ENCODE measurements around the gene SPATA3.

The SPATA3 gene

GRCh38 chr2:230987137-230988020, 8.5 kb upstream of the SPATA3 start:
- no peaks in the 10 kb centered on the region for H3K79me1 ChIP-seq (ENCODE audit: low read length)
- no peaks in the 10 kb centered on the region for H3K79me2 ChIP-seq (ENCODE audit: control insufficient read depth, insufficient read depth, low read length)
- H3K18ac ChIP-seq (ENCODE audit: low read length), result no peak overlapping the region
- no peak overlapping the region for H4K8ac ChIP-seq (ENCODE audit: low read depth, low read length)
- H3K4me3 ChIP-seq (ENCODE audit: low read length), result no peak overlapping the region
- no peak overlapping the region for H2AK5ac ChIP-seq (ENCODE audit: low read length)
- no peak overlapping the region for H2BK15ac ChIP-seq (replicated peaks; ENCODE audit: low read depth)
- H3K23ac ChIP-seq (ENCODE audit: low read length), result no peak overlapping the region
- no peak overlapping the region for H2BK120ac ChIP-seq (ENCODE audit: low read depth, low read length)
- H4K5ac ChIP-seq (ENCODE audit: low read length), result no peak overlapping the region
- peaks cover 3% of the 10 kb centered on the region for H3K4me1 ChIP-seq (ENCODE audit: control insufficient read depth, low read depth, low read length)
- H3K9ac ChIP-seq (ENCODE audit: low read length), result no peak overlapping the region
- H3K56ac ChIP-seq (ENCODE audit: low read length), result no peak overlapping the region
- peak; percentile 84 for DNase-seq
- H3K27me3 ChIP-seq (ENCODE audit: insufficient read depth, low read length, poor library complexity), result no peaks in the 10 kb centered on the region
- H3K4me2 ChIP-seq (ENCODE audit: low read length), result peak overlapping the region; percentile 39
- no CpG with 5 or more reads among the region's 34 CpGs for WGBS (ENCODE audit: extremely low coverage, insufficient coverage, low lambda C conversion rate)
- H3K36me3 ChIP-seq (ENCODE audit: control insufficient read depth, insufficient read depth, low read length), result no peaks in the 10 kb centered on the region
- H2BK5ac ChIP-seq (ENCODE audit: low read length), result no peak overlapping the region
- H3K4ac ChIP-seq (ENCODE audit: low read depth, low read length), result no peak overlapping the region
- no peak overlapping the region for H3K27ac ChIP-seq (ENCODE audit: low read depth, low read length)

- no peak overlapping the region for H3K56ac ChIP-seq (ENCODE audit: low read length)
- no peaks in the 10 kb centered on the region for H3K27me3 ChIP-seq (ENCODE audit: insufficient read depth, low read length, poor library complexity)
- no peak overlapping the region for H2BK15ac ChIP-seq (replicated peaks; ENCODE audit: low read depth)
- H3K4ac ChIP-seq (ENCODE audit: low read depth, low read length), result no peak overlapping the region
- H2BK5ac ChIP-seq (ENCODE audit: low read length), result no peak overlapping the region
- H3K9ac ChIP-seq (ENCODE audit: low read length), result no peak overlapping the region
- no peak overlapping the region for H4K8ac ChIP-seq (ENCODE audit: low read depth, low read length)
- H3K27ac ChIP-seq (ENCODE audit: low read depth, low read length), result no peak overlapping the region
- H3K79me1 ChIP-seq (ENCODE audit: low read length), result no peaks in the 10 kb centered on the region
- H3K4me1 ChIP-seq (ENCODE audit: control insufficient read depth, low read depth, low read length), result peaks cover 3% of the 10 kb centered on the region
- no peak overlapping the region for H3K4me2 ChIP-seq (ENCODE audit: low read length)
- no peak overlapping the region for H2BK120ac ChIP-seq (ENCODE audit: low read depth, low read length)
- no peak overlapping the region for H2AK5ac ChIP-seq (ENCODE audit: low read length)
- no peak overlapping the region for H3K18ac ChIP-seq (ENCODE audit: low read length)
- no peak overlapping the region for H3K4me3 ChIP-seq (ENCODE audit: low read length)
- DNase-seq, result no peak
- no peaks in the 10 kb centered on the region for H3K36me3 ChIP-seq (ENCODE audit: control insufficient read depth, insufficient read depth, low read length)
- H3K79me2 ChIP-seq (ENCODE audit: control insufficient read depth, insufficient read depth, low read length), result no peaks in the 10 kb centered on the region
- H4K5ac ChIP-seq (ENCODE audit: low read length), result no peak overlapping the region
- no peak overlapping the region for H3K23ac ChIP-seq (ENCODE audit: low read length)
- no CpG with 5 or more reads among the region's 21 CpGs for WGBS (ENCODE audit: extremely low coverage, insufficient coverage, low lambda C conversion rate)
These were observed 6.2 kb upstream of the SPATA3 start for GRCh38 chr2:230989731-230990130.

- Histone ChIP-seq H3K23ac (ENCODE audit: low read length) (no peak overlapping the region), H3K4ac (ENCODE audit: low read depth, low read length) (no peak overlapping the region), H2BK120ac (ENCODE audit: low read depth, low read length) (no peak overlapping the region), H2AK5ac (ENCODE audit: low read length) (no peak overlapping the region), H4K5ac (ENCODE audit: low read length) (no peak overlapping the region), H3K27me3 (ENCODE audit: insufficient read depth, low read length, poor library complexity) (no peaks in the 10 kb centered on the region), H3K4me1 (ENCODE audit: control insufficient read depth, low read depth, low read length) (peaks cover 3% of the 10 kb centered on the region), H3K79me2 (ENCODE audit: control insufficient read depth, insufficient read depth, low read length) (no peaks in the 10 kb centered on the region), H3K4me3 (ENCODE audit: low read length) (no peak overlapping the region), H3K4me2 (ENCODE audit: low read length) (no peak overlapping the region), H3K79me1 (ENCODE audit: low read length) (no peaks in the 10 kb centered on the region), H3K27ac (ENCODE audit: low read depth, low read length) (no peak overlapping the region), H4K8ac (ENCODE audit: low read depth, low read length) (no peak overlapping the region), H3K9ac (ENCODE audit: low read length) (no peak overlapping the region), H3K18ac (ENCODE audit: low read length) (no peak overlapping the region), H3K56ac (ENCODE audit: low read length) (no peak overlapping the region), H2BK5ac (ENCODE audit: low read length) (no peak overlapping the region), H2BK15ac (replicated peaks; ENCODE audit: low read depth) (no peak overlapping the region), H3K36me3 (ENCODE audit: control insufficient read depth, insufficient read depth, low read length) (no peaks in the 10 kb centered on the region)
- no CpG with 5 or more reads among the region's 70 CpGs for WGBS (ENCODE audit: extremely low coverage, insufficient coverage, low lambda C conversion rate)
- DNase-seq, result no peak
These were observed 5.6 kb upstream of the SPATA3 start for GRCh38 chr2:230990131-230990898.

GRCh38 chr2:230990899-230991150, 5.1 kb upstream of the SPATA3 start:
- no peaks in the 10 kb centered on the region for H3K27me3 ChIP-seq (ENCODE audit: insufficient read depth, low read length, poor library complexity)
- H3K4ac ChIP-seq (ENCODE audit: low read depth, low read length), result no peak overlapping the region
- H3K27ac ChIP-seq (ENCODE audit: low read depth, low read length), result no peak overlapping the region
- WGBS (ENCODE audit: extremely low coverage, insufficient coverage, low lambda C conversion rate), result no CpG with 5 or more reads among the region's 27 CpGs
- H2BK15ac ChIP-seq (replicated peaks; ENCODE audit: low read depth), result no peak overlapping the region
- no peak overlapping the region for H3K4me2 ChIP-seq (ENCODE audit: low read length)
- H4K8ac ChIP-seq (ENCODE audit: low read depth, low read length), result no peak overlapping the region
- no peaks in the 10 kb centered on the region for H3K79me2 ChIP-seq (ENCODE audit: control insufficient read depth, insufficient read depth, low read length)
- H4K5ac ChIP-seq (ENCODE audit: low read length), result no peak overlapping the region
- peaks cover 3% of the 10 kb centered on the region for H3K4me1 ChIP-seq (ENCODE audit: control insufficient read depth, low read depth, low read length)
- no peak overlapping the region for H2AK5ac ChIP-seq (ENCODE audit: low read length)
- DNase-seq, result no peak
- H2BK120ac ChIP-seq (ENCODE audit: low read depth, low read length), result no peak overlapping the region
- H3K4me3 ChIP-seq (ENCODE audit: low read length), result no peak overlapping the region
- no peak overlapping the region for H3K56ac ChIP-seq (ENCODE audit: low read length)
- no peak overlapping the region for H3K18ac ChIP-seq (ENCODE audit: low read length)
- no peaks in the 10 kb centered on the region for H3K36me3 ChIP-seq (ENCODE audit: control insufficient read depth, insufficient read depth, low read length)
- no peak overlapping the region for H3K9ac ChIP-seq (ENCODE audit: low read length)
- H3K79me1 ChIP-seq (ENCODE audit: low read length), result no peaks in the 10 kb centered on the region
- H2BK5ac ChIP-seq (ENCODE audit: low read length), result no peak overlapping the region
- no peak overlapping the region for H3K23ac ChIP-seq (ENCODE audit: low read length)

GRCh38 chr2:230991598-230991997, 4.3 kb upstream of the SPATA3 start:
- Histone ChIP-seq H3K27me3 (ENCODE audit: insufficient read depth, low read length, poor library complexity) (no peaks in the 10 kb centered on the region), H3K4me3 (ENCODE audit: low read length) (no peak overlapping the region), H2AK5ac (ENCODE audit: low read length) (no peak overlapping the region), H2BK120ac (ENCODE audit: low read depth, low read length) (no peak overlapping the region), H2BK15ac (replicated peaks; ENCODE audit: low read depth) (no peak overlapping the region), H4K5ac (ENCODE audit: low read length) (no peak overlapping the region), H3K4me2 (ENCODE audit: low read length) (no peak overlapping the region), H2BK5ac (ENCODE audit: low read length) (no peak overlapping the region), H3K79me1 (ENCODE audit: low read length) (no peaks in the 10 kb centered on the region), H3K18ac (ENCODE audit: low read length) (no peak overlapping the region), H3K56ac (ENCODE audit: low read length) (no peak overlapping the region), H3K4ac (ENCODE audit: low read depth, low read length) (no peak overlapping the region), H3K27ac (ENCODE audit: low read depth, low read length) (no peak overlapping the region), H3K4me1 (ENCODE audit: control insufficient read depth, low read depth, low read length) (peaks cover 2% of the 10 kb centered on the region), H4K8ac (ENCODE audit: low read depth, low read length) (no peak overlapping the region), H3K9ac (ENCODE audit: low read length) (no peak overlapping the region), H3K23ac (ENCODE audit: low read length) (no peak overlapping the region), H3K79me2 (ENCODE audit: control insufficient read depth, insufficient read depth, low read length) (no peaks in the 10 kb centered on the region), H3K36me3 (ENCODE audit: control insufficient read depth, insufficient read depth, low read length) (no peaks in the 10 kb centered on the region)
- no CpG with 5 or more reads among the region's 7 CpGs for WGBS (ENCODE audit: extremely low coverage, insufficient coverage, low lambda C conversion rate)
- DNase-seq, result no peak

All from mesendoderm (in vitro differentiated cells).